HS-27A (cell line): ENCODE measurements around the gene CAMK2B.

Source experiments
- DNase-seq: peaks from one replicate; pipeline ENCODE4 v3.0.0-alpha.2; 2012; ENCODE audit warnings: low read depth, missing footprints

CAMK2B gene

DNA sequence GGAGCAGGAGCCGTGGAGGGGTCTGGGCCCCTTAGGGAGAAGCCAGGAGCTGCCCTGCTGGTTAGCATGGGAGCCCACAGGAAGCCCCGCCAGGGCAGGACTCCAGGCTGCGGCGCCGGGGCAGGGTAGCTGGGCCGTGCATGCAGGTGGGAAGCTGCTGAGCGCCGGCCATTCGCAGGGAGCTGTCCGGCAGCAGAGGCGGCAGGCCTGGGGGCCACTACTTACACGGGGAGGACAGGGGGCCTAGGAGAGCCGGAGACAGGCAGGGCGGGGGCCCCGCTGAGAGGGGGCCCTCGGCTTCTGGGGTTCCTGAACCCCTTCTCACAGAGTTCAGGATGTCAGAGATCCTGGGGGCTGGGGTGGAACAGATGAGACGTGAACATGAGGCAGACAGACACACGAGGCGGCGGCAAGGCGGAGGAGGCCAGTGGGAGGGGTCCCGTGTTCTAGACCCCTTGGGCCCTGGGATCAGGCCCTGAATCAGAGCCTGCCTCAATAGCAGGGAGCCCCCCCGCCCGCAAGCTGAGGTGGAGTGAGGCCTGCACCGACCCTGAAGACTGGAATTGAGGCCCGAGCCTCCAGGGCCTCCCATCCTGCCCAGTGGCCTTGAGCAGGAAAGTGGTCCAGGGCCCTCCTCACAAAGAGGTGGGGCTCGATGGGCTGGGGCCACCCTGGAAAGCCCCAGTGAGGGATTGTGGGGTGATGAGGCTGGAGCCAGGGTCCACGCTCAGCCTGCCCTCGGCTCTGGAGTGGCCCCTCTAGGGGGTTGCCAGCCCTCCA is 96.6 kb downstream of the CAMK2B start:
- no peak for DNase-seq

DNA sequence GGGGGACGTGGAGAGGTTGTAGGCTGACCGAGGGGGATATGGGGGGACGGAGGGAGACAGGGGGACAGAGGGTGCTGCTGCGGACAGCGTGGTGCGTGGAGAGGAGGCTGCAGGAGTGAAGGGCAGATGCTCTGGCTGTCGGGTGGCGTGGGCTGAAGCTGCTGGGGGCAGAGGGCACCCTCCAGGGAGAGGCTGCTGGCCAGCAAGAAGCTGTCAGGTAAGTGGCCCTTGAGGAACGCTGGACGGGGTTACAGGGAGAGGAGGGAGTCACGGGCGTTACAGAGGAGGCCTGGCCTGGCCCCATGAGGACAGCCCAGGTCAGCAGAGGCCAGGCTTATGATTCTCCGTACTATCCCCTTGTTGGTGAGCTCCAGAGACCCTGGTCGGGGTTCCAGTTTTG is 97.5 kb downstream of the CAMK2B start:
- DNase-seq = no peak

DNA sequence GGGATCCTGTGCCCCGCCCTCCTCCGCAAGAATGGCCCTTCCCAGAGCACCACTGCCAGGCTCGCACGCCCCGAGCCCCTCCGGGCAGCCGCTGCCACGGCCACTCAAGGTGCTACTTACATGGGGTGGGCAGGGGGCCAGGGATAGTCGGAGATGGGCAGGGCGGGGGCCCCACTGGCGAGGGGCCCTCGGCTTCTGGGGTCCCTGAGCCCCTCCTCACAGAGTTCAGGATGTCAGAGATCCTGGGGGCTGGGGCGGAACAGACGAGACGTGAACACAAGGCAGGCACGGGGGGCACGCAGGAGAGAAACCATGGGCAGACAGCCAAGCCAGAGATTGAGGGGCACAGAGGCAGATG is 99.0 kb downstream of the CAMK2B start:
- no peak for DNase-seq

DNA sequence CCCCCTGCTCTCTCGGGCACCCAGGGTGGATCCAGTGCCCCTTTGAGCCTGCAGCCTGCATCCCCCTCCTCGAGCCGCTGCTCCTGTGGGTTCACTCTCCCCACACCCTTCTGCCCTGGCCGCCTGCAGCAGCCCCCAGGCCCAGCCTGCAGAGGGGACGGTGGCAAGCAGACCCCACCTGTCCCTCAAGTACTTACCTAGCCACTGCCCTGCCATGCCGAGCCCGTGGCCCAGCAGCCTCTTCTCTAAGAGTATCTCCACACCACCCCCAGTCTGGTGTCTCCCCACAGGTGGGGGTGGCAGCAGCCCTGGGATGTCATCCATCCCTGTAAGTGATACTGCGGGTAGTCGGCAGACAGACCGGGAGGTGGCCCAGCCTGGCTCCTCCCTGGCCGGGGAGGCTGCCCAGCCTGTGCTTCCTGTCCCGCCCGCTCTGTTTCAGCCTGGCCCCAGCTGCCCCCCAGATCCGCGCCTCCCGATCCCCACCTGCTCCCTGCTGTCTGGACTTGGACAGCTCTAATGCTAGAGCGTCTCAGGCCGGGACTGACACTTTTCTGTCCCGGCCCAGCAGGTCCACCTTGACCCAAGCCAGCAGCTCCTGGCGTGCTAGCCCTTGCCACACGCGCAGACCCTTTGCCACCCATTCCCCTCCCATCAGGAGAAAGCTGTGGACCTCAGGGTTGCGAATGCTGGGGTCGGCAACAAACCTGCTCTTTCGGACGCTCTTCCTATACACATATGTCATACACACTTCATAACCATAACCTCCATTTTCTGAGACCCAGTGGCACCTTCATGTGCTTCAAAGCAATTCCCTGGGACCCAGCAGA is 99.6 kb downstream of the CAMK2B start:
- no peak for DNase-seq

DNA sequence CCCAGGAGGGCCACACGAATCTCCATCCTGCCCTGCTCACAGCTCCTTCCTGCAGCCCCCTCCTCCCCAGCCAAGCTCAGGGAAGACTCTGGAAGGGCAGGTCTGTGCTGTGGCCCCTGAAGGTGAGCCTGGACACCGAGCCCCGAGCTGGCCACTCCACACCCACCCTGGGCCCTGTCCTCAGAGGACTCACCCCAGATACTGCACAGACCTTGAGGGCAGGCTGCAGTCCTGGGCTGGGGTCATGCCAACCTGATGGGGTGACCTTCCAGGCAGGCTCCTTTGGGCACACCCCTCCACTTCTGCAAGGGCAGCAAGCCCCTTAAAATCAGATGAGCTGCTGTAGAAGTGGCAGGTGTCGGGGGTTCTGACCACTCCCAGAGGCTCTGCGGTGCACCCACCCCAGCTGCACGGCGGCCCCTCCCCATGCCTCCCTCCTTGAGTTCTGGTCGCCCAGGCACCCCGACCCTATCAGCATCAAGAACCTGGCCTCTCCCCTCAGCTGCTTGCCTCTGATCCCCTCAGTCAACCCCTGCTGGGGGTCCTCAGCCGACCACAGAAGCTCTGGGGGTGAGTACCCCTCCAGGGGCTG is 100.3 kb downstream of the CAMK2B start:
- DNase-seq = no peak

DNA sequence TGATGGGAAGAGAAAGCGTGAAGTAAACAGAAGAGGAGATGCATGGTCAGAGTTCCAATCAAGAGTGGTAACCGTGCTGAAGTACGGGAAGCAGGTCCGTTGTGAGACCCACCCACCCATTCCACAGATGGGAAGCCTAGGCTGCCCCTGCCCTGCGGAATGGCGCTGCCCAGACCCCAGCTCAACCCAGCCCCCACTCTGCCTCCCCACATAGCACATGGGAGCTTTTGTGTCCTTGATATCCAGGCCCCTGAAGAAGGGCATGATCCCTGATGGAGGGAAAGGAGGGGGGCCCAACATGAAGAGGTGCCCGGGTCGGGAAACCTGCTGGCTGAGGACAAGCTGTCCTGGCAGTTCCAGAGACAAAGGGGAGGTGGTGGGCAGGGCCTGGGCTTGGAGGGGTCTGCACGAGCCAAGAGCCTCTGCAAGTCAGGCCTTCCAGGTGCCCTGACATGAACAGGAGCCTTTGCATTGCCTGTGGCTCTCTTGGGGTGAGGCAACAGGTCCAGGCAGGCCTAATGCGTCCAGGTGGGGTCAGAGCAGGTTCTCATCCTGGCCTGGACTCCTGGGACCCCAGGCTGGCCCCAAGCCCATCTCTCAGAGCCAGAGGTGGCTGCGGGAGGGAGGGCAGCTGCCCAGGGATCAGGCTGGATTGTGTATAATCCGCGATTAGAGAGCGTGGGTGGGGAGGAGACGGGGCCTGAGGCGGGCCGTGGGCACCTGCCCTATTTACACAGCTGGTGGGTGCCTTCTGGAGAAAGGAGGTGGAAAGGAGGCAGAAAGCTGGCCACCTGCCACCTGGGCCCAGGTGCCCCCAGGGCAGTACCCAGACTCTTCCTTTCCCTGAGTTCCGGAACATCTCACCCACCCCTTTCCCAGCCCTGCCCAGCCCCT is 101.1 kb downstream of the CAMK2B start:
- no peak for DNase-seq

DNA sequence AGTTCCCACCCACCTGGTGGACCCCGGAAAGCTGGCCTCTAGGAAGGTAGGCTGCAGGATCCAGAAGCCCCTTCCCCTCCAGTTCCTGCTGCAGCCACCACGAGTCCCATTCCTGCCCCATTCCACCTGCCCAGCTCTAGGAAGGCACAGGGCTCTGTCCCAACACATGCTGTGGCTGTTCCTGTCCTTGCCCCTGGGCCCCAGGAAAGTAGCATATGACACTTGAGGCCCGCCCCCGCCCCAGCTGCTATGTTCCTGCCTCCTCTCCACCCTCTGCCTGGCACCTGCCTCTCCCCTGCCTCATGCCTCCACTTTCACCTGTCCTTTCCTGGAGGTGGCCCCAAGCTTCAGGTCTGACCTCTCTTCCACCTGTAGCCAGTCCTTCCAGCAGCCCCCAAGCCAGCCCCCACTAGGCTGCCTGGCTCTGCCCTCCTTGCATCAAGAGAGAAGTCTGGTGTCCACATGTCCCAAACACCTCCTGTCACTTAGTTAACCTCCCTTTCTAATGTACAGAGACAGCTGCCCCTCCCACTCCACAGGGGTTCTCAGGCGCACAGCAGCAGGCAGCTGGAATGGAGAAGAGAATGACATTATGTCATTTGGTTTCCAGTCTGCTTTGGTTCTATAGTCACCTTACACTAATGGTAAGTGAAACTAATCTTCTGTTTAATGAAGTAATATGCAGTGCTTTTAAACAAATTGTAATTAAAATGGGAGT is 101.9 kb downstream of the CAMK2B start:
- no peak for DNase-seq

DNA sequence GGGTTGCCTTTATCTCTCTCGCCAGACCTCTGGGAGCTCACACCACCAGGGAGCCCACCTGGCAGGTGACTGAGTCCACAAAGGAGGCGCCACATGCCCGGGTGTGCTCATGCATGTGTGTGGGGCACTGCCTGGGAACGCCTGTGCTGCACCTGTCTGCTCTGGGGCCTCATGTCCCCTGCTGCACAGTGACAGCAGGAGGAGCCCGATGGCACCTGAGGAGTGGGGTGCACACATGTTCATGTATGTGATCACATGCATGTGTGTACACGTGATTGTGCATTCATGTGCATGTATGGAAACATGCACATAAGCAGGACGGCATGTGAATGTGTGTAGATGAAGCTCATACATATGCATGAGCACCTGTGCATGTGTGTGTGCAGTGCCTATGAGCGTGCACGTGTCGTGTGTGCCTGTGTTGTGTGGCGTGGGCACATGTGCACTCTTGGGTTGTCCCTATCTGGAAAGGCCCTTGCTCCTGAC is 102.6 kb downstream of the CAMK2B start:
- DNase-seq = no peak

DNA sequence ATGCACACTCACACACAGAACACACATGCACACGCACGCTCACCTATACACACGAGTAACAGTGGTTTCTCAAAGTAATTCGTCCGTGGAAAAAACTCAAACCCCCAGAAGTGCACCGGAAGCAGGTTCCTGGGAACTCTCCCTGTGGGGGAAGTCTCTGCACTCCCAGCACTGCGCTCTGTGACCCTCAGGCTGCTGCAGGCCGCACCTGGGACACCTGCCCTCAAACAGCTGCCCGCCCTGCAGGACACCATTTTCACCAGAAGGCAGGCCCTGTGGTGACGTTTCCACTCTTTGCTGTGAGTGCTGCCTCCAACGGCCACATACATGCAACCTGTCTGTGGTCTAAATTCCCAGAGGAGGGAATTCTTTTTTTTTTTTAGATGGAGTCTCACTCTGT is 103.3 kb downstream of the CAMK2B start:
- no peak for DNase-seq

DNA sequence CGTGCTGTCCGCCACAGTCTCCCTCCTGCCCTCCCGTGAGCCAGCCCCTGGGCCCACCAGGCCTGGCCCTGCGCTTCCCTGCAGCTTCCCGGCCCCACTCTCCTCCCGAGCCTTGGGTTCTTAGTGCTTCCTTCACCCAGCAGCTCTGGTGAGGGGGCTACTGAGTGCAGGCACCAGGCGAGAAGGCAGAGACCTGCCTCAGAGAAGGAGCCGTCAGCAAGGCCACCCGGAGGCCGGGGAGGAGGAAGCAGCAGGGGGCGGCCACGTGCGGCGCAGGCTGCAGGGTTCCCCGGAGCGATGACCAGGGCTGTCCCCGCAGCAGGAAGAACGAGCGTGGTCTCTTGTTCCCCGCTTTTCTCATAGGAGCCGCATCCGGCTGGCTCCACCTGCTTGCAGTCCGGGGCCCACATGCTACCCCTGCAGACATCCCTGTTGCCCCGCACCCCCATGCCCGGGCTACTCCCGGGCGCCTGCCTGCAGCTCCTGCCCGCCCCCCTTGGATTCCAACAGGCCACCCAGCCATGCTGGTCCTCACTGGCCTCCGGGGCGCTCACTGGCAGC is 104.1 kb downstream of the CAMK2B start:
- no peak for DNase-seq

DNA sequence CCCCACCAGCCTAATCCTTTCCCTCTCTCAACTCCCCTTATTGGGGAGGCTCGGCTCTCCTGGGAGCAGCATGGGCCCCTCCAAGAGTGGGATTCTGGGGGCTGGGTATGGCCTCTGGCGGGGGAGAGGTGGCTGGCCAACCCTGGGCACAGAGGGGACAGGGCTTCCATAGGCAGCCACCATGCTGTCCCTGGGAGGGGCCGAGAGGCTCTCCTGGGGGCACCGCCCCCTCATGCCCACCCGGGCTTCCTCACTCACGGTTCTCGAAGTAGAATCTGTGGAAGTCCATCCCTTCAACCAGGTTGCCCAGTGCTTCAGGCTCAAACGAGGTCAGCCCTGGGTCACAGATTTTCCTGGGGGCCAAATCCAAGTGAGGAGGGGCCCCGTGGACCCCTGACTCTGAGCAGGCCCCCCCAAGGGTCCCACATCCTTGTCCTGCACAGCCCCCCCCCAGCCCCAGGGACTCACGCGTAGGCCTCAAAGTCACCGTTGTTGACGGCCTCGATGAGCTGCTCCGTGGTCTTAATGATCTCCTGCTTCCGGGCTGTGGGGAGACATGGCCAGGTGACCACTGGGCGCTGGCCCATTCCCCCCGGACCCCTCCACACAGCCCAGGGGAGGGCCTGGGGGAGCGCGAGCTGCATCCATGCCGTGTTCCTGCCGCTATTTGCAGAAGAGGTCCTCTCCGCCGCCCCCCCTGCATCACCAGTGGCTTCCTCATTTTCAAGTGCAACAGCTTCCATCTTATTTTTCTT is 104.9 kb downstream of the CAMK2B start:
- DNase-seq = no peak

DNA sequence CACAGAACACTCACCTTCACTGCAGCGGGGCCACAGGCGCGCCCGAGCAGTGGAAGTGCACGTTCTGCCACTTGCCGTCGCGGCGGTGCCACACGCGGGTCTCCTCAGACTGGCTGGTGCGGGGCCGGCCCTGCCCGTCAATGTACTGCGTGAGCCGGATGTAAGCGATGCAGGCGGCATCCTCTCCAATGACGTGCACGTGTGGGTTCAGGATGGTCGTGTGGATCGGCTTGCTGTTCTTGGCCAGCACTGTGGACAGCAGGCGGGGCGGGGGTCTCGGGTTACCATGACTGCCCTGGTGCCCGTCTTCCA is 105.4 kb downstream of the CAMK2B start:
- no peak for DNase-seq

DNA sequence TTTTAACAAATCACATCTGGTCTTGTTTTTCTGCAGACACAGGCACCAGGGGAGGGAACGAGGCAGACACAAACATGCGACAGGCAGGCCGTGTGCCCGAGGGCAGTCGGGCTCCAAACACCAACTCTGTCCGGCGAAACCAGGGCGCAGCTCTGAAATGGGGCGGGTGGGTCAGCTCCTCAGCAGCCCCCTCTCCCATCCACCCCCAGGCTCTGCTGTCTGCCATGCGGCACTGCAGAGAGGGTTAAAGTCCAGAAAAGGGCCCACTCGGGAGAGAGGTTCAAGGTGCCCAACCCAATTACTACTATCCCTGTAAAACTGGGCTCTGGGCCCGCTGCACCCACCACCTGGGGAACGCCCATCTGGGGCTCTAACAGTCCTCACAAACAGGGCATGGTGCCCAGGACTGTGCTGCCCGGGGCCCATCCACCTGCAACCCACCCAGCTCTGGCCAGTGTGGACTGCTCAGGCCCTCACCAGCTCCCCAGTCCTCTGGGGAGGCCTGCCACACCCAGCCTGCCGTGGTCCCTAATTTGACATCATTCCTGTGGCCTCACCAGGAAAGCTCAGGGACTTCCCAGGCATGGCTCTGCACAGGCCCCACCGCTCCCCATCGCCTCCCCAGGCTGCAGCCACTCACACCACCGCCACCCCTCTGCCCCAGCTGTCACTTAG is 105.9 kb downstream of the CAMK2B start:
- no peak for DNase-seq

DNA sequence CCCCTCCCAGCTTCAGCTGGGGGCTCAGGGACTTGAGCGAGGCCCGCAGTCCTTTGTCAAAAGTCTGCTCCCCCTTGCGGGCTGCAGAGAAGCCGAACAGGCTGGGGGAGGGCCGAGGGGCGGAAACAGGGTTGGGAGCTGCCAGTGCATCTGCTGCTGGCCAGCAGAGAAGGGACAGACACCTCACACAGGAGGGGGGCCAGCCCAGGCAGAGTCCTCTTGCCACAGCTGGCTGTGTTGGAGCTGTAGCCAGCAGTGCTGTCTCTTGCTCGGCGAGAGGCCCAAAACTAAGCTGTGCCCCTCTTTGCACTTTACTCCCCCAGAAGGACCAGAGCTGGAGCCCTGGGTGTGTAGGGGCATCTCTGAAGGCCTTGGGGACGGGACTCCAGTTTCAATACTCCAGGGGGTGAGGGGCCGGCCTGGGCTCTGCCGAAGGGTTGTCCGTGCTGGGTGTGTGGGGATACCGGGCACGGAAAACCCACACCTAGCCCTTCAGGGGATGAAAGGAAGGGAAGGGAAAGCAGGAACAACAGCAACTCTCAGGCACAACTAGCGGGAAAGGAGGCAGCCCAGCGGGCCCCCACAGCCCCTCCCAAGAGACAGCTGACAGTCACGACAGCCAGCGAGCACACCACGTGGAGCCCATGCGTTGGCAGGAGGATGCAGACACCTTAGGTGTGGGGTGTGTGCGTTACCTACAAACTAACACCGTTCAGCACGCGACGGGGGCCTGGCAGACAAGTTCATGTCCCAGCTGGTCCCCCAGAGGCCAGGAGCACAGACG is 106.8 kb downstream of the CAMK2B start:
- DNase-seq = no peak

DNA sequence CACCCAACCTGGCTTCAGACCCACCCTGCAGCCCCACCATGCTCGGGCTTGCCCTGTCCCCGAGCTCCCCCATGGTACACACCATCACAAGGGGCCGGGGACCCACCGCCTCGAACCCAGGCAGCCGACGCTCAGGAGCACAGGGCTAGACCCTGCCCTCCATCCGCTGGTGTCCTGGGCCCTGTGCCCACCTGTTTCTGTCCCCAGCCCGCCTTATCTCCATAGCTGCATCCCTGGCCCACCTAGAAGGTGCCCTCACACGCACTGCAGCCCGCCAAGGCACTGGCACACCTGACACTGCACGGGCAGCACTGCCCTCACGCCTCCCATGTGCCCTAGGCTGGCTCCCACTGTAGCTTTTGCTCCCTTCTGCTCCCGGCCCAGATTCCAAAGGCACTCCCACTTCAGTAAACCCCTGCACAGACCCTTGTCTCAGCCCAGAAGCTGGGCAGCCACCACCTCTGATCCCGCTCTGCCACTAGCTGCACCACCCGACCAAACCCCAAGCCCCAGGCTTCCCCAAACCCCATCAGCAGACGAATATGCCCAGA is 107.5 kb downstream of the CAMK2B start:
- no peak for DNase-seq

DNA sequence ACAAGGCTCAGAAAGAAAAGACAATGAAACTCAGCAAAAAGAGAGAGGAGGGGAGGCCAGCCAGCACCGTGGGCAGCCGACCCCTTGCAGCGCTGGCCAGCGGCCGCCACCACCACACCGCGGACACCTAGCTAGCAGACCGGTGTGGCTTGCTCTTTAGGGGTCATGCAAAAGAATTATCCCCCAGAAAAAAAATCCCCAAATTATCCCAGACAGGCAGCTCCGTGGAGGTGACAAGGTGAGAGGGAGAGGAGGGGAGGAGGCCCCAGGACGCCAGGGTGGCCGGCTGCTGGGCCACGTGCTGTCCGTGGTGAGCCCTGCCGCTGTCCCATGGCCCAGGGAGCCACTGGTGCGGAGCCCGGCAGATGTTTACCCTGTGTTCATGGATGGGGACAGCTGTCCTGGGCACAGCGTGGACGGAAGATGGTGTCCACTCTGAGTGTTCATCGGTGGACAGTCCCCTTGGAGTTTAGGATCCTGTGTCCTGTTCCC is 108.1 kb downstream of the CAMK2B start:
- DNase-seq = no peak

DNA sequence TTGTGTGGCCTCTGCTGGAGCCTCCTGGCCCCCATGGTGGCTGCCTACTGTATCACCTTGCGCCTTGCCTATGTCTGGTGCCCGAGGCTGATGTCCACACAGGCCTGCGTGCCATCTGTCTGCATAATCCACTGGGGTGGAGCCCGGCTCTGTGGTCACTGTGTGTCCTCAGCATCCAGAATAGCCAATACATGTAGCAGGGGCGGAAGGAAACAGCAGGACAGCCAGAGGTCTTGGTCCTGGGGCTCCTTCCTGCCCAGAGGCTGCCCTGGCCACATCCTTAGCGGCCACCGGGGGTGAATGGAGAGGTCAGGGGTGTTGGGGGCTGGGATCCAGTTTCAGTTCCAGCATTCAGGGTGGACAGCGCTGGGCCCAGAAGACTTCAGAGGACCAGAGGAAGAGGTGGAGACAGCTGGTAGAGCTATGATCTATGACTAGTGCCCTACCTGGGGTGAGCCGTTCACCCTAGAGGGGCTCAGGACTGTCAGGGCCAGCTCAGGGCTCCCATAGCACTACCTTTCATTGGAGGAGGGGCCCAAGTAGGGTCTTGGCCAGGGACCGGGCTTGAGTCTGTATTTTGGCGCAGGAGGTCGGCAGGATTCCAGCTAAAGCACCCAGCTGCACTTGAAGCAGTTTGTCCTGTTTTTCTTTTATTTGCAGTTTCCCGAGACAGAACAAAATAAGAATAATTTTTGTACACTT is 108.7 kb downstream of the CAMK2B start:
- no peak for DNase-seq

DNA sequence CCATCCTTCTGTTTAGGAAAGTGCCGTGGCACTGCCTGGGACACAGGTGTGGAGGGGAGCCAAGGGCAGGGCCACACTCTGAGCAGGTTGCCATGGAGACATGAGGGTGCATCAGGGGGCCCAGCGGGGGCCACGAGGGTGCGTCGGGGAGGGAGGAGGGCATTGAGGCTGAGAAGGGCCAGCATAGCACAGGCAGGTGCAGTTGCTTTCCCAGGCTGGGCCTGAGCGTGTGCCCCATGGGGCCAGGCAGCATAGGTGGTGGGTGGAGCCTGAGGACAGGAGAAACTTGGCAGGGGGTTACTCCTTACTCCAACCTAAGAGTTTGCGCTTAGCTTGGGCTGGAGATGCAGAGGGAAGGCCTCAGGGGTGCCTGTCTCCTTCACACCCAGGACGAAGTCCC is 109.4 kb downstream of the CAMK2B start:
- no peak for DNase-seq
